ENCODE data around the gene LRPAP1.

Gene LRPAP1

DNA sequence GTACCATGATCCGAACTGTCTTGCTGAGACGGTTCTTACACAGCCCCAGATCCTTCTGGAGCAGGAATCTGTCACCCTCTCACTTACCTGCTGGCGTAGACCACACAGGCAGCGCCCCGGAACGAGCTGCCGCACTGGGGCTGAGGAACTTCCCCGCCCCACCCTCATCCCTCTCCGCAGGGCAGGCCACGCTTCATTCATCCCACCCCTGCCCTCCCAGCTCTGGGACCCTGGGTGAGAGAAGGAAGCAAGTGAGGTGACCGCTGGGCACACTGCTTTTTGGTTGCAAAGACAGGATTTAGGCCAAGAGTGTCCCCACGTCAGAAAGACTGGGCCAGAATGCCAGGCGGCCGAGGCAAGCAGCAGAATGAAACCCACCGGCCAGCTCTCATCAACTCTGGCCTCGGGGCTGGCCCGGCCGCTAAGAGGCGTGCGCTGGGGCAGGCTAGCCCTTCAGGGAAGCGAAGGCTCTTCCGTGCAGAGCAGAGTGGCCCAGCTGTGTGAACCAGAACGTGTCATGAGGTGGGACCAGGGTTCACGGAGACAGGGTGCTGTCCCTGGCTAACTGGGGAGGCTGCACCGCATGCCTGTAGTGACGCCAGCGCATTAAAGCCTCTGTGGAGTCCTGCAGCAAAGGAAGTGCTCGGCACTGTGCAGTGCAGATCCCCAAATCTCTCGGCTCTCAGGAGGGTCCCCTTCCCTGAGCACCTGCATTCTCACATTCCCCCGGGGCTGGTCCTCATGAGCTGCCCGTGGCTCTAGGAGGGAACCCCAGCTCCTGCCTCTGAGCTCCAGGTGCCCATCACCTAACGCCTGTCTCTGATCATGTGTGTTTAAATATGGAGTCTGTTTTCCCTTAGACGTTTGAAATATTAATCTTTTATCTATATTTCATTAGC is 6.4 kb downstream of the LRPAP1 start:
- TF ChIP-seq, protein P1, sequence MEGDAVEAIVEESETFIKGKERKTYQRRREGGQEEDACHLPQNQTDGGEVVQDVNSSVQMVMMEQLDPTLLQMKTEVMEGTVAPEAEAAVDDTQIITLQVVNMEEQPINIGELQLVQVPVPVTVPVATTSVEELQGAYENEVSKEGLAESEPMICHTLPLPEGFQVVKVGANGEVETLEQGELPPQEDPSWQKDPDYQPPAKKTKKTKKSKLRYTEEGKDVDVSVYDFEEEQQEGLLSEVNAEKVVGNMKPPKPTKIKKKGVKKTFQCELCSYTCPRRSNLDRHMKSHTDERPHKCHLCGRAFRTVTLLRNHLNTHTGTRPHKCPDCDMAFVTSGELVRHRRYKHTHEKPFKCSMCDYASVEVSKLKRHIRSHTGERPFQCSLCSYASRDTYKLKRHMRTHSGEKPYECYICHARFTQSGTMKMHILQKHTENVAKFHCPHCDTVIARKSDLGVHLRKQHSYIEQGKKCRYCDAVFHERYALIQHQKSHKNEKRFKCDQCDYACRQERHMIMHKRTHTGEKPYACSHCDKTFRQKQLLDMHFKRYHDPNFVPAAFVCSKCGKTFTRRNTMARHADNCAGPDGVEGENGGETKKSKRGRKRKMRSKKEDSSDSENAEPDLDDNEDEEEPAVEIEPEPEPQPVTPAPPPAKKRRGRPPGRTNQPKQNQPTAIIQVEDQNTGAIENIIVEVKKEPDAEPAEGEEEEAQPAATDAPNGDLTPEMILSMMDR (conservative IDR thresholded peaks at IDR 0.05): no peak
- H3K27ac ChIP-seq: no peak overlapping the region; the same call in 1 of the 2 replicates

DNA sequence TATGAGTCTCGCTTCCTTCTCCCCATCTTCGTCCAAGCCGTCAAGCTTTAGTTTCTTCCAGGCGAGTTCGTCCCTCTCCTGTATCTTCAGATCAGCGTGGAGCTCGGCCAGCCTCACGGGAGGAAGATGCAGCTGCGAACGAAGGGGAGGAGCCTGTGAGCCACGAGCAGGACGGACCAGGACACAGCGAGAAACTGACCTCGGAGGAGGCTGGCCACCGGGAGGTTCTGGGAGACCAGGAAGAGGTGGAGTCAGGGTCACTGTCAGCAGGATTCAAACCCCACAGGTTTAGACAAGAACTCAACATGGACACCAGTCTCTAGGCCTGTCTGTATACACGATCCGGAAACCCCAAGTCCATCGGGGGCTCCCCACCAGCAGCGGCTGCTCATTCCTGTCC is 7.3 kb downstream of the LRPAP1 start:
- TF ChIP-seq, protein P1 (conservative IDR thresholded peaks at IDR 0.05): no peak
- H3K27ac ChIP-seq: no peak overlapping the region; the same call in 1 of the 2 replicates

- H3K27ac ChIP-seq: no peak overlapping the region
- TF ChIP-seq, protein P1 (conservative IDR thresholded peaks at IDR 0.05): no peak
Measured at GRCh38 chr4:3524349-3524748, 7.9 kb downstream of the LRPAP1 start.

DNA sequence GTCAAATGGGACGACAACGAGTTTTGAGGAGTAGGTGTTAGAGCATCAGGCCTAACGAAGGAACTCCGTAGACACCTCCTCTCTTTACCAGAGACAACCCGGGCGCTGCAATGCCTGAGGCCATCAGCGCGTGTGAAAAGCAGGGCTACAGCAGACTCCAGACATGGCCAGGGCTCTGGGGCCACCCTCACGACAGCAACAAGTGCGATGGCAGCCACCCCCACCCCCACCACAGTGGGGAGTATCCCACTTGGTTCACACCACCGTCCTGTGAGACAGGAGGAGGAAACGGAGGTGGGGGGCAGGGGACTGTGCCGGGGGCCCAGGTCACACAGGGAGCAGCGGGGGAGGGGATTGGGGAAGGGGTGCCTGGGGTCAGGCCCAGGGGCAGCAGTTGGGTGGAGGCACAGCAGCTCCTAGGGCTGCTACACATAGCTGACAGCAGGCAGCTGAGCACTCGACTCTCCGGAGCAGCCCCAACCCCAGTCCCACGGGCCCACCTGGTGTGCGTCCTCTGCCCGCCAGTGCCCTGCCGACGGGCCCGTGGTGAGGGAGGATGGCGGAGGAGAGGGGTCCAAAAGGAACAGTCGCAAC is 8.5 kb downstream of the LRPAP1 start:
- no peak overlapping the region for H3K27ac ChIP-seq
- TF ChIP-seq, protein P1 (conservative IDR thresholded peaks at IDR 0.05): no peak

DNA sequence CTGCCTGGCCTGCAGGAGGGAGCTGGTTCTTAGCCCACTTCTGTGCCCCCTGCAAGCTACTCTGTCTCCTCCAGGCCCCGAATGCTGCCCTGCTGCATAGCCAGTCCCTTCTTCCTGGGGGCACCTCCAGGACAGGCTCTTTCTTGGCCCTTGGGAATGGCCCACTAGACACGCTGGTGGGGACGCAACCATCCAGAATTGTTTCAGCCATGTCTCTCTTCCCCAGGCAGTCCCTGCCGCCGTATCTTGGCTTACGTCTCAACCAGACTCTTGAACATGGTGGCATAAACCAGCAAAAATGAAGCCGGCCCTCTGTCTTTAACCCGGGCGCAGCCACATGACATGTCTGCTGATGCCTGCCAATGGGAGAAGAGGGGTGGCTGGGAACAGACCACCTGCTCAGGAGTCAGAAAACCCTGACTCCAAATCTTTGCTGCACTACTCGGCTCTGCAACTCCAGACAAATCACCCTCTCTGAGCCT is 9.0 kb downstream of the LRPAP1 start:
- TF ChIP-seq, protein P1 (conservative IDR thresholded peaks at IDR 0.05): no peak
- no peak overlapping the region for H3K27ac ChIP-seq

- H3K27ac ChIP-seq: no peak overlapping the region
- TF ChIP-seq, protein P1 (conservative IDR thresholded peaks at IDR 0.05): no peak
Measured at GRCh38 chr4:3522651-3523050, 9.6 kb downstream of the LRPAP1 start.

DNA sequence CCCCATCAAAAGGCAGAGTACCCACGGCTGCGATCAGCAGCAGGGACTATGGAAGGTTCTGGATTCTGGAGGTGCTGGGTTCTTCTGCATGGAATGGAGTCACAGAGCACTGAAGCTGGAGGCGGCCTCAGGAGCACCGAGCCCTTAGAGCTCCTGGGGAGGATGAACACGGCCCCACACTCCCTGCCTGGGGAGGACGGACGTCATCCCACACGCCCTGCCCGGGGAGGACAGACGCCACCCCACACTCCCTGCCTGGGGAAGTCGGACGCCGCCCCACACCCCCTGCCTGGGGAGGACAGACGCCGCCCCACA is 9.9 kb downstream of the LRPAP1 start:
- no peak overlapping the region for H3K27ac ChIP-seq
- TF ChIP-seq, protein P1 (conservative IDR thresholded peaks at IDR 0.05): no peak

Data from VCaP (cell line).